Gastrocnemius medialis (tissue), 4 donors: ENCODE measurements around the gene GRIK5. TPM values are rescaled to one million over a fixed set of nuclear protein-coding genes. Genes with fewer than 3 reads are reported as not detected.

Source experiments
- ATAC-seq, 2 donors: fragments of 150-250 bp; one replicate each; pipeline ENCODE4 v1.9.1; 2016
- DNase-seq, 2 donors: peaks; one replicate each; pipeline ENCODE4 v3.0.0-alpha.2; 2019
- H3K27ac ChIP-seq, 4 donors: fragments of 200-600 bp; sonication (generic); 1 replicate in 1 of 4; 2 replicates in 3 of 4; pipeline ENCODE4 v1.5.1; 2016 to 2018; ENCODE audit warnings: mild to moderate bottlenecking in 2 of 4, moderate library complexity in 1 of 4
- H3K27me3 ChIP-seq, 3 donors: fragments of 200-600 bp; sonication (generic) in 2 of 3; 1 replicate in 1 of 3; 2 replicates in 2 of 3; pipeline versions ENCODE4 v1.5.1 to v1.6.0; 2016 to 2019; ENCODE audit warnings: mild to moderate bottlenecking in 1 of 3, moderate library complexity in 1 of 3
- H3K36me3 ChIP-seq, 2 donors: fragments of 200-600 bp; sonication (generic) in 1 of 2; one replicate each; pipeline ENCODE4 v1.5.1; 2017 to 2018
- H3K4me1 ChIP-seq, 2 donors: fragments of 200-600 bp; sonication (generic) in 1 of 2; one replicate each; pipeline ENCODE4 v1.5.1; 2016 to 2017; ENCODE audit warnings: mild to moderate bottlenecking in 2 of 2
- H3K4me3 ChIP-seq, 4 donors: fragments of 200-600 bp; sonication (generic) in 3 of 4; 1 replicate in 1 of 4; 2 replicates in 3 of 4; pipeline ENCODE4 v1.5.1; 2016 to 2019; ENCODE audit warnings: mild to moderate bottlenecking in 2 of 4
- H3K9me3 ChIP-seq, 3 donors: fragments of 200-600 bp; sonication (generic) in 2 of 3; 1 replicate in 1 of 3; 2 replicates in 2 of 3; pipeline ENCODE4 v1.5.1; 2016 to 2019
- CTCF ChIP-seq, 5 experiments: fragments of 450-650 bp in 3 of 5; fragments of 200-600 bp in 2 of 5; sonication (generic) in 2 of 5; IDR thresholded peaks in 4 of 5; conservative IDR thresholded peaks in 1 of 5; 1 replicate in 4 of 5; 2 replicates in 1 of 5; pipeline ENCODE4 v1.5.1; 2016 to 2019; ENCODE audit warnings: antibody characterized with exemption in 5 of 5, mild to moderate bottlenecking in 3 of 5, moderate library complexity in 3 of 5
- POLR2A ChIP-seq, 2 donors: fragments of 450-650 bp; IDR thresholded peaks; one replicate each; pipeline ENCODE4 v1.6.1; 2017; ENCODE audit warnings: antibody characterized with exemption in 2 of 2, mild to moderate bottlenecking in 2 of 2, moderate library complexity in 2 of 2
- in situ Hi-C, 4 donors: fragments of 200-750 bp; cut with MboI; loops; one replicate each; pipeline versions ENCODE4 v1.15.0 to v1.8.0; 2017; ENCODE audit warnings: low sequenced_read_pairs in 4 of 4
- intact Hi-C: fragments of 100-400 bp; cut with DNase I; formaldehyde crosslinking; loops from one replicate; pipeline ENCODE4 v1.15.1; 2023; ENCODE audit warnings: low total_unique reads
- total RNA-seq, 4 donors: library from RNA; depleted of rRNA; stranded (reverse); fragments of >200 nt; gene quantifications; one replicate each; pipeline versions ENCODE4 v1.1.0 to v1.2.3, GENCODE V29; 2016

GRIK5 gene
- total RNA-seq, 4 donors from 2014 or later = 0.20 to 1.0 (median 0.62) TPM; not detected in 1

DNA sequence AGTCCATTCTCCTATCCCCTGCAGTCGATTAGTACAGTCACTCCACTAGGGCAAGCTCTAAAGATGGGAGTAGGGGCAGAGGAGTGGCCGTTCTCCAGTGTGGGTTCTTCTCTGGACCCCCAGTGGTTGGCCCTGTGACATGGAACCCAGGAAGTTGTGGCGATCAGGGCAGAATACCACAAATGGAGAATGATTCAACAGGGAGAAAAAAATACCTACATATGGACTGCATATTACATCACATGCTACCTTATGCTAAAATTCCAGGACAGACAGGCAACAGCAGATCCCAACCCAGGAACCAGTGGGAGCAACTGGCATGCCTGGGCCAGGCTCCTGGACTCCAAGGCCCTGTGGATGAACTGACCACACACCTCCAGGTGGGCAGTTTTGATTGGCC, 41.8 kb upstream of the GRIK5 start:
- DNase-seq = no peak
- in situ Hi-C loops = loop anchor here in 1 of 4 donors (25.0 kb wide), 1 partner anchor 225 kb away; the partner anchor contains the start of gene MEGF8

DNA sequence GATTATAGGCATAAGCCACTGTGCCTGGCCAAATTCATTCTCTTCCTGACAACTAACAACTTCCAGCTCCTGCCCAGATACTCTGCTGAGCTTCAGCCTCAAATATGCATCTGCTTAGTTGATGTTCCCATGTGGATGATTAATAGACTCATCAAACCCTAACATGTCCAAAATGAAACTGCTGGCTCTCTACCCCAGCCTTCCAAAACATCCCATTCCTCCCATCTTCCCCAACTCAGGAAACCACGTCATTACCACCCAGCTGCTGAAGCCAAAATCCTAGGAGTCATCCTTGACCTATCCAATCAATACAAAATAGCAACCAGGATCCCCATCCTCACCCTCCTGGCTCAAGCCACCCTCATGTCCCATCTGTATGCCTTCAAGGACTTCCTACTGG, 41.4 kb upstream of the GRIK5 start:
- Histone ChIP-seq H3K36me3 (no peaks in the 10 kb centered on the region), H3K27me3 (peaks cover 0 to 2% (median under 1%) of the 10 kb centered on the region in 3 donors), H3K27ac (no peak overlapping the region), H3K4me1 (no peaks in the 10 kb centered on the region), H3K4me3 (no peak overlapping the region), H3K9me3 (no peaks in the 10 kb centered on the region)
- intact Hi-C loops (no loop called here), in situ Hi-C loops (loop anchor here in 1 of 4 donors (25.0 kb wide), 1 partner anchor 226 kb away; the partner anchor contains the start of gene MEGF8)
- DNase-seq (no peak), ATAC-seq (no peak)
- TF ChIP-seq CTCF (IDR thresholded peaks at IDR 0.05 in 4 of 5, conservative IDR thresholded peaks at IDR 0.05 in 1 of 5) = no peak
- TF ChIP-seq POLR2A (IDR thresholded peaks at IDR 0.05) = no peak

More for the DNA sequence above, 41.8 kb upstream of the GRIK5 start:
- H3K4me1 ChIP-seq = no peaks in the 10 kb centered on the region
- H3K27me3 ChIP-seq = peaks cover 0 to 2% (median 0%) of the 10 kb centered on the region in 3 donors
- TF ChIP-seq POLR2A (IDR thresholded peaks at IDR 0.05) = no peak
- TF ChIP-seq CTCF (IDR thresholded peaks at IDR 0.05 in 4 of 5, conservative IDR thresholded peaks at IDR 0.05 in 1 of 5) = no peak
- no peak overlapping the region for H3K27ac ChIP-seq
- H3K4me3 ChIP-seq = no peak overlapping the region
- no peaks in the 10 kb centered on the region for H3K36me3 ChIP-seq
- intact Hi-C loops = no loop called here
- no peaks in the 10 kb centered on the region for H3K9me3 ChIP-seq
- no peak for ATAC-seq

GRCh38 chr19:42110658-42111057, 40.7 kb upstream of the GRIK5 start:
- Histone ChIP-seq H3K36me3 (no peaks in the 10 kb centered on the region), H3K9me3 (no peaks in the 10 kb centered on the region), H3K4me1 (no peaks in the 10 kb centered on the region), H3K4me3 (no peak overlapping the region), H3K27me3 (peaks cover 0 to 6% (median 4%) of the 10 kb centered on the region in 3 donors), H3K27ac (no peak overlapping the region)
- TF ChIP-seq CTCF (IDR thresholded peaks at IDR 0.05 in 4 of 5, conservative IDR thresholded peaks at IDR 0.05 in 1 of 5) = no peak
- no peak for TF ChIP-seq POLR2A (IDR thresholded peaks at IDR 0.05)
- ATAC-seq (no peak), DNase-seq (no peak)
- in situ Hi-C loops (loop anchor here in 1 of 4 donors (25.0 kb wide), 1 partner anchor 227 kb away; the partner anchor contains the start of gene MEGF8), intact Hi-C loops (no loop called here)

GRCh38 chr19:42109896-42110295, 39.9 kb upstream of the GRIK5 start:
- DNase-seq (no peak), ATAC-seq (no peak)
- intact Hi-C loops = no loop called here
- in situ Hi-C loops = loop anchor here in 1 of 4 donors (25.0 kb wide), 1 partner anchor 227 kb away; the partner anchor contains the start of gene MEGF8
- Histone ChIP-seq H3K36me3 (no peaks in the 10 kb centered on the region), H3K27ac (no peak overlapping the region), H3K4me1 (no peaks in the 10 kb centered on the region), H3K4me3 (no peak overlapping the region), H3K27me3 (peaks cover 0 to 9% (median 7%) of the 10 kb centered on the region in 3 donors), H3K9me3 (no peaks in the 10 kb centered on the region)
- no peak for TF ChIP-seq POLR2A (IDR thresholded peaks at IDR 0.05)
- TF ChIP-seq CTCF (IDR thresholded peaks at IDR 0.05 in 4 of 5, conservative IDR thresholded peaks at IDR 0.05 in 1 of 5) = no peak
